ENCODE data around the gene PNRC1. TPM values are rescaled to one million over a fixed set of nuclear protein-coding genes. Genes with fewer than 3 reads are reported as not detected.

The PNRC1 gene
- polyA plus RNA-seq, 1 of the 3 experiments (the other 2 are of a cell fraction) = 7.8 TPM

GRCh38 chr6:89045576-89045975 lies 35.0 kb upstream of the PNRC1 start:
- TF ChIP-seq RXRA (IDR thresholded peaks at IDR 0.05; ENCODE audit: borderline replicate concordance, low read depth) (no peak), GATA2 (CRISPR knock-in tag; IDR thresholded peaks at IDR 0.05) (no peak), FOSL2 (IDR thresholded peaks at IDR 0.05; ENCODE audit: borderline replicate concordance, low read depth) (peak; percentile 18; the same call in 1 of the 2 replicates)
- Histone ChIP-seq H3K4me1 (ENCODE audit: control insufficient read depth in 1 of 2, insufficient read depth in 2 of 2, low read depth in 1 of 2, low read length in 1 of 2) (no peaks in the 10 kb centered on the region; a peak in 2 of 4 replicates), H4K20me1 (ENCODE audit: insufficient read depth) (no peaks in the 10 kb centered on the region), H3K27ac (ENCODE audit: low read depth in 2 of 2, low read length in 1 of 2) (no peak overlapping the region), H3K9ac (no peak overlapping the region), H3K27me3 (ENCODE audit: insufficient read depth) (no peaks in the 10 kb centered on the region), H3K36me3 (replicated peaks in 1 of 2; ENCODE audit: control insufficient read depth in 1 of 2, insufficient read depth in 2 of 2, low read length in 1 of 2) (no peaks in the 10 kb centered on the region), H3K79me2 (ENCODE audit: insufficient read depth) (no peaks in the 10 kb centered on the region), H3K9me2 (no peaks in the 10 kb centered on the region), H3K4me3 (ENCODE audit: low read depth in 2 of 2, low read length in 1 of 2) (no peak overlapping the region), H3F3A (replicated peaks; ENCODE audit: insufficient read depth) (no peaks in the 10 kb centered on the region), H3K4me2 (no peak overlapping the region), H3K9me3 (no peaks in the 10 kb centered on the region), H2AFZ (ENCODE audit: low read depth) (peak overlapping the region; percentile 46; the same call in 1 of the 2 replicates)
- DNase-seq = no peak
- ChIA-PET CTCF (no interaction called here), POLR2A (no interaction called here)
- WGBS (ENCODE audit: low lambda C conversion rate) = 65% methylated on average over 5 of the region's 5 CpGs

GRCh38 chr6:89047473-89047872 lies 33.1 kb upstream of the PNRC1 start:
- Histone ChIP-seq H3F3A (replicated peaks; ENCODE audit: insufficient read depth) (no peaks in the 10 kb centered on the region), H3K4me1 (ENCODE audit: control insufficient read depth in 1 of 2, insufficient read depth in 2 of 2, low read depth in 1 of 2, low read length in 1 of 2) (no peaks in the 10 kb centered on the region; a peak in 2 of 4 replicates), H3K4me2 (no peak overlapping the region), H3K9me2 (no peaks in the 10 kb centered on the region), H3K36me3 (replicated peaks in 1 of 2; ENCODE audit: control insufficient read depth in 1 of 2, insufficient read depth in 2 of 2, low read length in 1 of 2) (no peaks in the 10 kb centered on the region), H3K9me3 (no peaks in the 10 kb centered on the region), H3K9ac (no peak overlapping the region), H2AFZ (ENCODE audit: low read depth) (no peak overlapping the region), H4K20me1 (ENCODE audit: insufficient read depth) (no peaks in the 10 kb centered on the region), H3K27ac (ENCODE audit: low read depth in 2 of 2, low read length in 1 of 2) (no peak overlapping the region), H3K27me3 (ENCODE audit: insufficient read depth) (no peaks in the 10 kb centered on the region), H3K79me2 (ENCODE audit: insufficient read depth) (no peaks in the 10 kb centered on the region), H3K4me3 (ENCODE audit: low read depth in 2 of 2, low read length in 1 of 2) (no peak overlapping the region)
- POLR2A ChIA-PET = no interaction called here
- 79% methylated on average over 4 of the region's 4 CpGs for WGBS (ENCODE audit: low lambda C conversion rate)
- TF ChIP-seq ELF1 (IDR thresholded peaks at IDR 0.05) (no peak), RFX5 (IDR thresholded peaks at IDR 0.05; ENCODE audit: low read length) (no peak), RCOR1 (IDR thresholded peaks at IDR 0.05; ENCODE audit: low read length) (no peak), USF1 (IDR thresholded peaks at IDR 0.05; ENCODE audit: borderline replicate concordance, low read depth) (no peak), FOSL2 (IDR thresholded peaks at IDR 0.05; ENCODE audit: borderline replicate concordance, low read depth) (no peak), MAX (IDR thresholded peaks at IDR 0.05; ENCODE audit: low read depth) (no peak), FOXM1 (IDR thresholded peaks at IDR 0.05; ENCODE audit: low read depth) (no peak), ZBTB33 (IDR thresholded peaks at IDR 0.05; ENCODE audit: borderline replicate concordance, low read depth) (no peak), CHD2 (IDR thresholded peaks at IDR 0.05; ENCODE audit: low read length, partially characterized antibody) (no peak), YY1 (IDR thresholded peaks at IDR 0.05; ENCODE audit: low read depth) (no peak), TCF12 (IDR thresholded peaks at IDR 0.05) (no peak), TAF1 (IDR thresholded peaks at IDR 0.05; ENCODE audit: borderline replicate concordance, low read depth, low read length) (no peak)
- DNase-seq = no peak
- CTCF ChIA-PET = no interaction called here
